ENCODE measurements around the gene CYB561.
"Not testable (repeated sequence)": the region's sequence is repeated elsewhere in the genome, so short reads cannot be mapped to it uniquely, and the experiment has no call there.

Gene CYB561

GRCh38 chr17:63478814-63479494 is 32.8 kb upstream of the CYB561 start:
- FAIRE-seq = no peak

GRCh38 chr17:63477480-63478440 is 31.7 kb upstream of the CYB561 start:
- FAIRE-seq = no peak

DNA sequence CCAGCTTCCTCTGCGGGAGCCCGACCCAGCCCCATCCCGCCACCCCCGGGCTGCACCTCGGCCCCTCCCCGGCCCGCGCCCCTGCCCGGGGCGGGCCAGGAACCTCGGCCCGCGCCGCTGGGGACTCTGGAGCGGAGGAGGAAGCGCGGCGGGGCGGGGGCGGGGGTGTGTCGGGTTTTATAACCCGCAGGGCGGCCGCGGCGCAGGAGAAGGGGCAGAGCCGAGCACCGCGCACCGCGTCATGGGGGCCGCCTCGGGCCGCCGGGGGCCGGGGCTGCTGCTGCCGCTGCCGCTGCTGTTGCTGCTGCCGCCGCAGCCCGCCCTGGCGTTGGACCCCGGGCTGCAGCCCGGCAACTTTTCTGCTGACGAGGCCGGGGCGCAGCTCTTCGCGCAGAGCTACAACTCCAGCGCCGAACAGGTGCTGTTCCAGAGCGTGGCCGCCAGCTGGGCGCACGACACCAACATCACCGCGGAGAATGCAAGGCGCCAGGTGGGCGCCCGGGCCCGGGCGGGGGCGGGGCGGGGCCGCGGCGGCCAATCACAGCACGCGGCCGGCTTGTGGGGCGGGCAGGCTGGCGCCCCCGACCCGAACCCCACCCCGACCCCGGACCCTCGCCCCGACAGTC is 30.9 kb upstream of the CYB561 start, which contains the start of gene ACE:
Gene ACE, plus strand, starts transcription at position 208 of the 626 bp plus-strand sequence. Its CDS starts 34 bp downstream, at position 242.
- no peak for FAIRE-seq

- FAIRE-seq = no peak
Measured at GRCh38 chr17:63476459-63476853, 30.4 kb upstream of the CYB561 start.

GRCh38 chr17:63475491-63476412 is 29.6 kb upstream of the CYB561 start:
- no peak for FAIRE-seq

- FAIRE-seq = no peak
Measured at GRCh38 chr17:63474586-63475460, 28.7 kb upstream of the CYB561 start.

- FAIRE-seq = no peak
Measured at GRCh38 chr17:63474174-63474573, 28.1 kb upstream of the CYB561 start.

DNA sequence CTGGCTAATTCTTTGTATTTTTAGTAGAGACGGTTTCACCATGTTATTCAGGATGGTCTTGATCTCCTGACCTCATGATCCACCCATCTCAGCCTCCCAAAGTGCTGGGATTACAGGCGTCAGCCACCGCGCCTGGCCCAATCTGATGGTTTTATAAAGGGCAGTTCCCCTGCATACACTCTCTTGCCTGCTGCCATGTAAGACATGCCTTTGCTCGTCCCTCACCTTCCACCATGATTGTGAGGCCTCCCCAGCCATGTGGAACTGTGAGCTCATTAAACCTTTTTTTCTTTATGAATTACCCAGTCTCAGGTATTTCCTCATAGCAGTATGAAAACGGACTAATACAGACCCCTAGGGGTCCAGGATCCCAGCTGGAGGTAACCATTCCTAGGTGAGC is 22.0 kb upstream of the CYB561 start:
- not testable (repeated sequence) for FAIRE-seq

GRCh38 chr17:63464691-63465236 is 18.7 kb upstream of the CYB561 start:
- FAIRE-seq = no peak

GRCh38 chr17:63463771-63464170 is 17.7 kb upstream of the CYB561 start:
- FAIRE-seq = no peak

DNA sequence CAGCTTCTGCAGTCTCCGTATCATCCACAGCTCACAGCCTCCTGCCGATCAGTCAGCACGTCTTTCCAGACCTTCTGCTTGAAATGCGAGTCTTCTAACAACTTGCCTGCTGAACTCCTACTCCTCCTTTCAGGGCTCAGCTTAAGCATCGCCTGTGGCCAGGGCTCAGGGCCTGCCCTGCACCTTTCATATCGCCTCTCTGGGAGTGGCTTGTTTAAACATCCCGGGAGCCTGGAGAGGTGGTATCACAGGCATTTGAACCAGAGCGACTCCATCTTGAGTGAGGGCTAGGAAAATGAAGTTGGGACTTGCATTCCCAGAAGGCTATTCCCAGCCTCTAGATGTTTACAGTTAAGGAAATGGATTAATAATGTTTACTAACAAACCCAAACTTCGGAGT is 13.9 kb upstream of the CYB561 start:
- no peak for FAIRE-seq

- FAIRE-seq = no peak
Measured at GRCh38 chr17:63458478-63458877, 12.4 kb upstream of the CYB561 start.

DNA sequence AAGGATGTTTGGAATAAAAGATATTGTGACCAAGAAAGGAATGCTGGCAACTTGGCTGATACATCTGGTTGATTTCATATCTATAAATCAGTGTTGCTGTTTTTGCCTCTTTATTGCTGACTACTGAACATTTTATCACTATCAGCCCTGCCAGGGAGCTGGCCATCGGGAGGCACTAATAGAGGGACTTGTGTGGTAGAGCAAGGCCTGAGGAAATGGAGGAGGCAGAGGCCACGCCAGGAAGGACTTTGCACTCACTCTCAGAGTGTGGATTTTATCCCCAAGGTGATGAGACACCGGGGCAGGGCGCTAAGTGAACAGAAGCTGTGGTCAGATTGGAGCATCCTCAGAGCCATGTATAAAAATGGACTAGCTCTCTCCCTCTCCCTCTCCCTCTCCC is 9.3 kb upstream of the CYB561 start:
- no peak for FAIRE-seq

- no peak for FAIRE-seq
Measured at GRCh38 chr17:63454915-63455314, 8.8 kb upstream of the CYB561 start.

GRCh38 chr17:63454357-63454756 is 8.3 kb upstream of the CYB561 start:
- not testable (repeated sequence) for FAIRE-seq

- no peak for FAIRE-seq
Measured at GRCh38 chr17:63452962-63453551, 7.0 kb upstream of the CYB561 start.

DNA sequence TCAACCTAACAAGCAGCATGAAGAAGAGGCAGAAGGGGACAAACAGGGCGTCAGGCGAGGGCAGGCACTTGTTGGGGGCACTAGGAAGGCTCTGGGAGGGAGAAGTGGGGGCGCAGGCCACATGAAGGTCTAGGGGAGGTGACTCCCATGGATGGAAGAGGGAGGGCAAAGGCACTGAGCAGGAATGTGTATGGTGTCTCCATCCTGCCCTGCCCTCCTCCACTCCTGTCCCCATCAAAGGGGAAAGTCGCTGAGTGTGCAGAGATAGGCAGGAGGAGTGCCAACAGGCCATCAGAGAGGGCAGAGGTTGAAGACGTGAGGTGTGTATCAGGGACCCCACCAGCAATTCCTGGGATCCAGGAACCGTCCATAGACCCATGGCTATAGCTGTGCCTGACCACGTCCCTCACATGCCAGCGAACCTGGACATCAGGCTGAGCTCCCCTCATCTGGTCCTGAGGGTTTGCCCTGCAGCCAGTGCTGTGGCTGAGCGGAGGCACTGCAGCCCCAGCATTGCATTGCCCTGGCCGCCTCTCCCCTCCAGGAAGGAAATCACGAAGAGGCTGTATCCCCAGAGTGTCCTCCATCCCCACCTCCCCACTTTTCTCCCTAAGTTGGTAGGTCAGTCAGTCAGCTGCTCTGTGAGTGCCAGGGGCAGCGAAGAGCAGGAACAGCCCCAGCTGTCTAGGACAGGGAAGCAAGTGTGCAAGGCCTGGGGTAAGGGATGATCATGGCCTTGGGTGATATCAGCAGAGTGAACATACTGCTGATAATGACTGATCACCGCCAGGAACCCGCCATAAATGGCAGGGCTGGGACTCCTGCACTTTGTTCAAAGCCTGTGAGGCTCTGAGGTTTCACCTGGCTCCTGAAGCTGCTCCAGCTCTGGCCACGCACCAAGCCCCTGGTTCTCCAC is 6.2 kb upstream of the CYB561 start:
- no peak for FAIRE-seq

- no peak for FAIRE-seq
Measured at GRCh38 chr17:63451150-63451549, 5.0 kb upstream of the CYB561 start.

DNA sequence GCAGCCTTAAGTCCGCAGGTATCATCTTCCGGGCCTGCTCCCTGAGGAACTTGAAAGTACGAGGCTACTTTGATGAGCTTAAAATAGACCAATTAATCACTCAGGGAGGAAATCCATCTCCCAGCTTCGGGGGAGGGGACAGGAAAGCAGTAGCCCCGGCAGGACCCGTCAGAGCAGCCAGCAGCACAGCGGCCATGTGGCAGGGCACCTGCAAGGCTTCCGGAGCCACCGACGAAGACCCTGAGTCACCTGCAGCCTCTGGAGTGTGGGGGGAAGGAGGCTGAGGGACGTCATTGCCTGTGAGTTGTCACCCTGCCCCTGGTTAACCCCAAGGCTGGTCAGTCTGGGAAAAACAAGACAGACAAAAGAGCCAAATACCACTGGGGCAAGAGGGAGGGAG is 4.4 kb upstream of the CYB561 start:
- FAIRE-seq = no peak

Measured in colon (tissue), 2 donors.